DMS 273 treated with DMSO at 0.1 percent for 48 hours (cell line): ENCODE measurements around the gene MSL3.

Experiments used
- DNase-seq: peaks from one replicate; lab custom pipeline; 2025; lab: John Stamatoyannopoulos, UW

The MSL3 gene

GRCh38 chrX:11759172-11759460 lies 1.1 kb downstream of the MSL3 start:
- DNase-seq, result no peak

- peak; percentile 90 for DNase-seq
Measured at GRCh38 chrX:11759461-11760311, 1.6 kb downstream of the MSL3 start.

GRCh38 chrX:11760958-11761357 lies 2.9 kb downstream of the MSL3 start:
- DNase-seq, result no peak

- no peak for DNase-seq
Measured at GRCh38 chrX:11764602-11765067, 6.6 kb downstream of the MSL3 start.

GRCh38 chrX:11765449-11765848 lies 7.4 kb downstream of the MSL3 start:
- DNase-seq, result no peak

- no peak for DNase-seq
Measured at GRCh38 chrX:11766487-11766886, 8.4 kb downstream of the MSL3 start.

GRCh38 chrX:11768039-11768438 lies 10.0 kb downstream of the MSL3 start:
- DNase-seq, result no peak

GRCh38 chrX:11770320-11770719 lies 12.3 kb downstream of the MSL3 start:
- peak; percentile 55 for DNase-seq

GRCh38 chrX:11778230-11778629 lies 20.2 kb downstream of the MSL3 start:
- no peak for DNase-seq

GRCh38 chrX:11781133-11781532 lies 23.1 kb downstream of the MSL3 start:
- no peak for DNase-seq

- DNase-seq, result no peak
Measured at GRCh38 chrX:11781734-11782370, 23.8 kb downstream of the MSL3 start.

- no peak for DNase-seq
Measured at GRCh38 chrX:11784543-11784942, 26.5 kb downstream of the MSL3 start.

GRCh38 chrX:11786862-11787261 lies 28.8 kb downstream of the MSL3 start:
- no peak for DNase-seq

- DNase-seq, result no peak
Measured at GRCh38 chrX:11787564-11787963, 29.5 kb downstream of the MSL3 start.

- no peak for DNase-seq
Measured at GRCh38 chrX:11789809-11790208, 31.8 kb downstream of the MSL3 start.

GRCh38 chrX:11791090-11791489 lies 33.1 kb downstream of the MSL3 start:
- DNase-seq, result no peak

- DNase-seq, result no peak
Measured at GRCh38 chrX:11791537-11791936, 33.5 kb downstream of the MSL3 start.

- DNase-seq, result no peak
Measured at GRCh38 chrX:11792461-11793421, 34.7 kb downstream of the MSL3 start.

- DNase-seq, result no peak
Measured at GRCh38 chrX:11793734-11794133, 35.7 kb downstream of the MSL3 start.

- no peak for DNase-seq
Measured at GRCh38 chrX:11813341-11813740, 55.3 kb downstream of the MSL3 start.
